K562 (cell line): ENCODE data around the gene TNFSF13. TPM values are rescaled to one million over a fixed set of nuclear protein-coding genes. Genes with fewer than 3 reads are reported as not detected.

Experiments used
- ARID3B ChIP-seq: fragments of 250-450 bp; sonication (Bioruptor Pico); IDR thresholded peaks from 2 replicates; pipeline ENCODE4 v1.4.0; 2020; ENCODE audit warnings: borderline replicate concordance
- BRD4 ChIP-seq: fragments of 200-600 bp; sonication (generic); IDR thresholded peaks from 2 replicates; pipeline ENCODE4 v1.6.1; 2017; ENCODE audit warnings: inconsistent platforms
- E2F3 ChIP-seq: fragments of 250-450 bp; sonication (Bioruptor Pico); IDR thresholded peaks from 2 replicates; pipeline ENCODE4 v1.4.0; 2020; ENCODE audit warnings: mild to moderate bottlenecking
- ETV5 ChIP-seq: sonication (generic); formaldehyde crosslinking; IDR thresholded peaks from 2 replicates; pipeline ENCODE4 v1.4.0; 2020; ENCODE audit warnings: low read depth, mild to moderate bottlenecking, missing genetic modification reagents
- GATAD2B ChIP-seq: fragments of 450-650 bp; IDR thresholded peaks from 2 replicates; pipeline ENCODE4 v1.6.1; 2017; ENCODE audit warnings: mild to moderate bottlenecking, borderline replicate concordance
- GMEB1 ChIP-seq: fragments of 250-450 bp; sonication (Bioruptor Pico); IDR thresholded peaks from 2 replicates; pipeline ENCODE4 v1.4.0; 2020; ENCODE audit warnings: mild to moderate bottlenecking
- HDAC2 ChIP-seq: fragments of 450-650 bp; IDR thresholded peaks from 2 replicates; pipeline ENCODE4 v1.6.1; 2016; ENCODE audit warnings: mild to moderate bottlenecking
- ILF3 ChIP-seq: fragments of 450-650 bp; IDR thresholded peaks from 2 replicates; pipeline ENCODE4 v1.6.1; 2018; ENCODE audit warnings: antibody characterized with exemption, mild to moderate bottlenecking, moderate library complexity, borderline replicate concordance
- NFIC ChIP-seq: fragments of 450-650 bp; IDR thresholded peaks from 2 replicates; pipeline ENCODE4 v1.6.1; 2017; ENCODE audit warnings: mild to moderate bottlenecking, inconsistent platforms
- RCOR1 ChIP-seq, 2 experiments: IDR thresholded peaks; 2 replicates each; pipeline ENCODE4 v1.6.1; 2012; ENCODE audit warnings: low read depth in 2 of 2, low read length in 2 of 2, borderline replicate concordance in 1 of 2, improper control_type of control experiment in 1 of 2
- SIRT6 ChIP-seq: IDR thresholded peaks from one replicate; pipeline ENCODE4 v1.6.1; 2012; ENCODE audit warnings: low read depth, mild to moderate bottlenecking, control low read depth, inconsistent platforms, low read length, moderate library complexity
- SRSF1 ChIP-seq: fragments of 200-400 bp; formaldehyde crosslinking; IDR thresholded peaks from 2 replicates; pipeline ENCODE4 v1.6.1; 2017; ENCODE audit warnings: mild to moderate bottlenecking, low read depth, low read length, moderate library complexity
- TBL1XR1 ChIP-seq, 2 experiments: IDR thresholded peaks; 2 replicates each; pipeline ENCODE4 v1.6.1; 2012; ENCODE audit warnings: improper control_type of control experiment in 2 of 2, low read length in 2 of 2, mild to moderate bottlenecking in 1 of 2
- TOE1 ChIP-seq, 2 experiments: fragments of 450-650 bp in 1 of 2; sonication (generic) in 1 of 2; formaldehyde crosslinking in 1 of 2; IDR thresholded peaks; 2 replicates each; pipeline versions ENCODE4 v1.7.1 to v1.8.0; 2016 to 2022; ENCODE audit warnings: borderline replicate concordance in 2 of 2, mild to moderate bottlenecking in 2 of 2, antibody characterized with exemption in 1 of 2, inconsistent platforms in 1 of 2, low read depth in 1 of 2, missing genetic modification reagents in 1 of 2, moderate library complexity in 1 of 2
- USF1 ChIP-seq: sonication (generic); formaldehyde crosslinking; IDR thresholded peaks from 2 replicates; pipeline ENCODE4 v1.9.0; 2022; ENCODE audit warnings: mild to moderate bottlenecking, missing genetic modification reagents
- ZBTB9 ChIP-seq: fragments of 450-650 bp; formaldehyde crosslinking; IDR thresholded peaks from 2 replicates; pipeline ENCODE4 v1.4.0; 2020; ENCODE audit warnings: mild to moderate bottlenecking, moderate library complexity
- ZNF143 ChIP-seq: sonication (generic); formaldehyde crosslinking; IDR thresholded peaks from 2 replicates; pipeline ENCODE4 v1.9.0; 2022; ENCODE audit warnings: mild to moderate bottlenecking, missing genetic modification reagents
- ZNF277 ChIP-seq: fragments of 250-450 bp; sonication (Bioruptor Pico); IDR thresholded peaks from 2 replicates; pipeline ENCODE4 v1.8.0; 2022; ENCODE audit warnings: inconsistent platforms, mild to moderate bottlenecking, moderate library complexity, borderline replicate concordance
- ZNF695 ChIP-seq: fragments of 450-650 bp; formaldehyde crosslinking; IDR thresholded peaks from 2 replicates; pipeline ENCODE4 v1.4.0; 2020; ENCODE audit warnings: mild to moderate bottlenecking, moderate library complexity
- polyA plus RNA-seq, 8 experiments: library from polyadenylated mRNA; depleted of rRNA in 4 of 8; stranded (reverse) in 5 of 8; unstranded in 3 of 8; fragments of >200 nt; fragmentation: Nextera tagmentation in 2 of 8; fragmentation: Illumina TruSeq in 1 of 8; extraction: Ambion mirVana in 2 of 8; extraction: Trizol in 1 of 8; gene quantifications; 2 replicates each; pipeline versions ENCODE4 v1.2.1 to v1.2.3, GENCODE V29; 2011 to 2014; ENCODE audit warnings: inconsistent platforms in 1 of 8, missing spikeins in 1 of 8
- total RNA-seq, 7 experiments: library from RNA; depleted of rRNA in 6 of 7; stranded (reverse); fragments of >200 nt in 6 of 7; fragmentation: Illumina TruSeq in 2 of 7; extraction: Trizol in 2 of 7; gene quantifications; 2 replicates each; pipeline versions ENCODE4 v1.2.1 to v1.2.3, GENCODE V29; 2011 to 2021; ENCODE audit warnings: low replicate concordance in 1 of 7

TNFSF13 gene
- total and polyA plus RNA-seq, 9 of the 15 experiments (the other 6 are each of a cell fraction or from before 2014, with no cell fraction given), result 0.04 to 0.51 (median 0.19) TPM; not detected in 1

GRCh38 chr17:7583253-7584109, 24.9 kb downstream of the TNFSF13 start, which contains the start of gene MPDU1 (continued):
- TF ChIP-seq RCOR1 (IDR thresholded peaks at IDR 0.05; ENCODE audit: borderline replicate concordance in 1 of 2, low read depth in 2 of 2, low read length in 2 of 2) (peak in 1 of 2 experiments; percentile 79; a peak in 2 of 4 replicates), SRSF1 (no peak), ILF3 (no peak), TOE1 (IDR thresholded peaks at IDR 0.05; ENCODE audit: borderline replicate concordance) (peak; percentile 15; the same call in 1 of the 2 replicates), TOE1 (CRISPR knock-in tag; IDR thresholded peaks at IDR 0.05; ENCODE audit: borderline replicate concordance, low read depth) (no peak; the same call in 1 of the 2 replicates), ZBTB9 (CRISPR knock-in tag) (no peak; the same call in 1 of the 2 replicates), TBL1XR1 (IDR thresholded peaks at IDR 0.05; ENCODE audit: low read length in 2 of 2) (0 out of 4 replicates have a peak, but pooled peaks of 1 of the 2 experiments have one; percentile 19), E2F3 (CRISPR knock-in tag) (0 out of 2 replicates have a peak, but pooled peaks have one; percentile 34), GMEB1 (CRISPR knock-in tag) (peak; percentile 28; the same call in 1 of the 2 replicates), SIRT6 (no peak), NFIC (0 out of 2 replicates have a peak, but pooled peaks have one; percentile 8), ZNF277 (CRISPR knock-in tag) (no peak), ZNF695 (CRISPR knock-in tag) (no peak), BRD4 (0 out of 2 replicates have a peak, but pooled peaks have one; percentile 58), USF1 (CRISPR knock-in tag) (no peak; the same call in none of the 2 replicates), GATAD2B (no peak), ZNF143 (CRISPR knock-in tag) (no peak; the same call in 1 of the 2 replicates), ETV5 (CRISPR knock-in tag) (no peak; the same call in 1 of the 2 replicates), ARID3B (no peak), HDAC2 (0 out of 2 replicates have a peak, but pooled peaks have one; percentile 54)
